ENCODE results near the gene CACNA2D2.

The CACNA2D2 gene

GRCh38 chr3:50342813-50343633 is 160.4 kb downstream of the CACNA2D2 start:
- DNase-seq = no peak

- DNase-seq = no peak
Observed at GRCh38 chr3:50341996-50342650, 161.3 kb downstream of the CACNA2D2 start.

GRCh38 chr3:50341537-50341936 is 161.9 kb downstream of the CACNA2D2 start:
- DNase-seq = no peak

DNA sequence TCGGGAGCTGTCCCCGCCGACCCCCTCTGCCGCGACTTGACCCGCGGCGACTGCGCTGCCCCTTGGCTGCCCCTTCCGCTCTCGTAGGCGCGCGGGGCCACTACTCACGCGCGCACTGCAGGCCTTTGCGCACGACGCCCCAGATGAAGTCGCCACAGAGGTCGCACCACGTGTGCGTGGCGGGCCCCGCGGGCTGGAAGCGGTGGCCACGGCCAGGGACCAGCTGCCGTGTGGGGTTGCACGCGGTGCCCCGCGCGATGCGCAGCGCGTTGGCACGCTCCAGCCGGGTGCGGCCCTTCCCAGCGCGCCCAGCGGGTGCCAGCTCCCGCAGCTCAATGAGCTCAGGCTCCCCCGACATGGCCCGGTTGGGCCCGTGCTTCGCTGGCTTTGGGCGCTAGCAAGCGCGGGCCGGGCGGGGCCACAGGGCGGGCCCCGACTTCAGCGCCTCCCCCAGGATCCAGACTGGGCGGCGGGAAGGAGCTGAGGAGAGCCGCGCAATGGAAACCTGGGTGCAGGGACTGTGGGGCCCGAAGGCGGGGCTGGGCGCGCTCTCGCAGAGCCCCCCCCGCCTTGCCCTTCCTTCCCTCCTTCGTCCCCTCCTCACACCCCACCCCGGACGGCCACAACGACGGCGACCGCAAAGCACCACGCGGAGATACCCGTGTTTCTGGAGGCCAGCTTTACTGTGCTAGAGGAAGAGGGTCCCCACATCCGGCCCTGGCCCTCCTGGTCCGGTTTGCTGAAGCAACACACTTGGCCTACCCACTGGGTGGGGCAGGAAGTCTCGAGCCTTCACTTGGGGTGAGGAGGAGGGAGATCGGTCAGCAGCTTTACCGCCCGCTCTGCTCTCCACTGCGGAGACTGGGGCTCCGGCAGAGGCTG is 162.7 kb downstream of the CACNA2D2 start, which contains the start of gene RASSF1:
Gene RASSF1 (minus strand): TSS at position 389 of the 882 bp plus-strand sequence. CDS start 31 bp downstream, at position 358.
- peak; percentile 63 for DNase-seq

GRCh38 chr3:50340147-50340447 is 163.3 kb downstream of the CACNA2D2 start:
- no peak for DNase-seq

DNA sequence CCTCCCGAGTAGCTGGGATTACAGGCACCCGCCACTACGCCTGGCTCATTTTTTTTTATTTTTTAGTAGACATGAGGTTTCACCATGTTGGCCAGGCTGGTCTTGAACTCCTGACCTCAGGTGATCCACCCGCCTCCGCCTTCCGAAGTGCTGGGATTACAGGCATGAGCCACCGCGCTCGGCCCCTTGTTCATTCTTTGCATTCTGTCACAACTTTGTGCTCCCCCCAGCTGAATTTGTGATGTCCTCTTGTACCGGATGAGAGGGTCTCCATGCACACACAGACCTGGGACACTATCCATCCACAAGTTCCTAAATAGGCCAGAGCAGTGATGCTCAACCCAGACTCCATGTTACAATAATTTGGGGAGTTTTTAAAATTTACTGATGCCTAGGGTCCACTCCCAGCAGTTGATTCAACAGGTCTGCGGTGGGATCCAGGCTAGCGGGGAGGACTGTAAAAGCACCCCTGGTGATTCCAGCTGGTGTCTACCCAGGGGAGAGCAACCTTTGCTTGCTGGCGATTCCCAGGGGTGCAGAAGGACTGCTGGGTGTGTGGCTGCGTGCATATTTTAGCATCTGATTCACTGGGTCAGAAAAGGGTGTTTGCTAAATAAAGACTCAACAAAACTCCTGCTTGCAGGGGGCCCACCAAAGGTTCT is 163.8 kb downstream of the CACNA2D2 start:
- DNase-seq = peak; percentile 61

DNA sequence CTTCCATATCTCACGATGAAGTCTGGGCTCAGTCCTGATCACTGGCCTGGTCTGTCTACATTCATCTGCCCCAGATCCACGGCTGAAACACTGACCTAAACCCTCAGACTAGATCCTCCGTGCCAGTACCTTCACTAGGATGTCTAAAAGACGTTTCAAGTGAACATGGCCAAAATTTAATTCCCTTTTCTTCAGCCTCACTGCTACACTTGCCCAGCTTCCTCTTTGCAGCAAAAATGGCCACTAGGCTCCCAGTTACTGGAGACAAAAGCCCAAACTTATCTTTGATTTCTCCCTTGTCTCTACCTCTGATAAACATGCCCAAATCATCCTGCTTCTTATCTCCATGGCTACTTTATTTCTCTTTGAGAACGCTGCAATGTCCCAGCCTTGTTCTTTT is 164.5 kb downstream of the CACNA2D2 start:
- no peak for DNase-seq

GRCh38 chr3:50337175-50337861 is 166.1 kb downstream of the CACNA2D2 start:
- peak; percentile 99 for DNase-seq

- DNase-seq = peak; percentile 23
Observed at GRCh38 chr3:50336452-50337174, 166.8 kb downstream of the CACNA2D2 start.

DNA sequence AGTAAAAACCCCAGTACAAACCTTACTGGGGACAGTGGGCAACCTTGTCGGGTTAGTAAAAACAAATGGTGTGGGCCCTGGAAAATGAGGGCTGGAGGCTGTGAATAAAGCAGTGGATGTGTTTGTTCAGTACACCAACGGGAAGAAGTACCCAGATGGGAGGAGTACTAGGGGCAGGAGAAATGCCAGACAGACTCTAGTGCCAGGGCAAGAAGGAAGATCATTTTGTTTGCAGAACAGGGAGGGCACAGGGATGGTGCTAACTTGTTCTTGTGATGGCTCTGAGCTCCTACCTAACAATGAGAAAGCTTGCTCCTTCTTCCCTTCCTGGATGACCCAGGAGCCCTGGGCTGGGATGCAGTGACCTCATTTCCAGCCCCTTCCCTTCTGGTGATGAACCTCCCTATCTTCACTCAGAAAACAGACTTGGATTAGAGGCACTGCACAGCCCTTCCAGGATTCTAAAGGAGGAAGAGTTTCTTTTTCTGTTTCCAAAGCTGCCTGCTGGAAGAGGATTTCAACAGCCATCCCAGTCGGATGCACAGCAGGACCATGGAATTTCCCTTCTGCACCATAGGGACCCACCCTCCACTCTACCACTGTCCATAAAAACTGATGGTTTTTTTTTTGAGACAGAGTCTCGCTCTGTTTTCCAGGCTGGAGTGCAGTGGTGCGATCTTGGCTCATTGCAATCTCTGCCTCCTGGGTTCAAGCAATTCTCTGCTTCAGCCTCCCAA is 168.9 kb downstream of the CACNA2D2 start:
- DNase-seq = no peak

DNA sequence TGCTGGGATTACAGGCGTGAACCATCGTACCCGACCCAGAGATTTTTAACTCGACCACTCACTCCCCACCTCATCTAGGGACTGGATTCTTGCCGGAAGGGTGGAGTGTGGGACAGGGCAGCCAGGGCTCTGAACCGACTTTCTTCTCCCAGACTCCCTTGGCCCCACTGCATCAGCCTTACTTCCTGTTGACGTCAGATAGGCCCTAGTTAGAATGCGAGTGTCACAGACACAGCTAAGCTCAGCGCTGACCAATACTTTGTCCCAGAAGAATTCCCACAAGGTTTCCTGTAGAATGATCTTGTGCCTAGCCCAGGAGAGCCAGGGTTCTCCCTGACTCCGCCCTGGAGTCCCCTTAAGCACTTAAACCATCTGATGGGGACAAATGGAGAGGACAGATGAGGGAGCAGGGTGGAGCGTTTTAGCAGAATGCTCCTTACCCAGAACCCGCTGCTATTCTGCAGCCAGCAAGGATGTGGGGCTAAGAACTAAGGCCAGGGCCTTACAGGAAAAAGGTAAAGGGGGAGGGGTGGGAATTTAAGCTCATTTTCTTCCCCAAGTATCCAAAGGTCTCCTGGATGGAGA is 169.6 kb downstream of the CACNA2D2 start:
- no peak for DNase-seq

- no peak for DNase-seq
Observed at GRCh38 chr3:50331364-50331907, 172.0 kb downstream of the CACNA2D2 start.

DNA sequence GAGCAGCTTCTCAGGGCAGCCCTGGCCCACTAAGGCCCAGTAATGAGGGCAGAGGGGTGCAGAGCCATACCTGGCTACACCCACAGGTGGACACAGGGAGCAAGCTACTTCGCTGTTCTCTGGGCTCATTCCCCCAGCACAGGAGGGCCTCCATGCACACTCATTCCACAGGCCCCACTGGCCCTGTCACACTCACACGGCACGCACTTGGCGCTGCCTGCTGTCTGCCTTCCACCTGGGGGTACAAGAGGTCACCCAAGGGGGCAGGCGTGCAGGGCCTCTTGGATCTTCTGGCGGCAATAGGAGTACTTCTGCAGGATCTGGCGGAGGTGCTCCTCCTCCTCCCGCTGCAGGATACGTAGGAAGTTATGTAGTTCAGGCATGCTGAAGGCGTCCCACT is 173.1 kb downstream of the CACNA2D2 start:
- DNase-seq = no peak

DNA sequence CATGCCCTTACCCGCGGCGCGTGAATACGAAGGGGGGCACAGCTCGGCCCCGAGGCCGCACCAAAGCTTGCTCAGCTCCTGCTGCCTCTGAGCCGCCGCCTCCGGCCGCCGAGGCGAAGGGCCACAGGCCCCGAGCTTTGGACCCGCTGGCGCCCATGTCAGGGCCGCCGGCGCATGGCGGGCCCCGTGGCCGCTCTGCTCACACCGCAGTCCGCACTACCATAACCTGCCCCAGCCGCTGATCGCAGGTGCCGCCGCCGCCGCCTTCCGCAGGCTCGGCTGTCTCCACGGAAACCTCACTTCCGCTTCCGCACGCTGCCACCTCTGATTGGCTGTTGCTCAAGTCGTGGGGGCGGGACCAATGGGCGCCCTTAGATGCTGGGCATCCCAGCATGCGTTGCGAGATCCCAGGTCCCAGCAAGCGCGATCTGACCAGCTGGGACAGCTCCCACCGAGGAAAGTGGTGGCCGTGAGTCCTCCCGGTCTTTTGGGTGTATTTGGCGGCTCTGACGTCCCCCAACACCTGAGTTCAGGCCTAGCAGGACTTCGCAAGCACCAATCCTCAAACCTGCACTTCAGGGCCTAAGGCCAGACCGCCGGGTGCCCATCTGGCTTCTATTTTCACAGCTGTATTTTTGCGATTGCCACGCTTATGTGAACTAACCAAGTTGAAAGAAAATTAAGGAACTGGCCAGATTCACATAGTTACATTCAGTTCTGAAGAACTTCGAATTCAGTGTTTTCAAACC is 175.3 kb downstream of the CACNA2D2 start, which contains the start of gene TUSC2:
Gene TUSC2 (minus strand): TSS at position 281 of the 749 bp plus-strand sequence. CDS start 124 bp downstream, at position 157.
- DNase-seq = peak; percentile 95

GRCh38 chr3:50327129-50327528 is 176.3 kb downstream of the CACNA2D2 start:
- DNase-seq = no peak

DNA sequence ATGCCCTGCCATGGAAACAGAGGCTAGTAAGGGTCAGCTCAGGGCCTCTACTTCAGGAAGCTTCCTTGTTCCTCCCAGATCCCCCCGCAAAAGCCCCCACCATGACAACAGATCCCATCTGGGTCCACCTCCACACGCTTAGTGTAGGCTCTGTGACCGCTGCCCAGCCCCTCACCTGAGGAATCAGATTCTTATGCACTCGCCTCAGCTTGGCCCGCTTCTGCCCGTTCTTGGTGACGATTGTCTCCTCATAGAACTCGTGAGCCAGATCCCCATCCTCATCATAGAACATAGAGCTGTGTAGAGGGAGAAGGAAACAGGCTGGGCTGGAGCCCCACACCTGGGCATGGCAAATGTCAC is 177.3 kb downstream of the CACNA2D2 start:
- DNase-seq = no peak

DNA sequence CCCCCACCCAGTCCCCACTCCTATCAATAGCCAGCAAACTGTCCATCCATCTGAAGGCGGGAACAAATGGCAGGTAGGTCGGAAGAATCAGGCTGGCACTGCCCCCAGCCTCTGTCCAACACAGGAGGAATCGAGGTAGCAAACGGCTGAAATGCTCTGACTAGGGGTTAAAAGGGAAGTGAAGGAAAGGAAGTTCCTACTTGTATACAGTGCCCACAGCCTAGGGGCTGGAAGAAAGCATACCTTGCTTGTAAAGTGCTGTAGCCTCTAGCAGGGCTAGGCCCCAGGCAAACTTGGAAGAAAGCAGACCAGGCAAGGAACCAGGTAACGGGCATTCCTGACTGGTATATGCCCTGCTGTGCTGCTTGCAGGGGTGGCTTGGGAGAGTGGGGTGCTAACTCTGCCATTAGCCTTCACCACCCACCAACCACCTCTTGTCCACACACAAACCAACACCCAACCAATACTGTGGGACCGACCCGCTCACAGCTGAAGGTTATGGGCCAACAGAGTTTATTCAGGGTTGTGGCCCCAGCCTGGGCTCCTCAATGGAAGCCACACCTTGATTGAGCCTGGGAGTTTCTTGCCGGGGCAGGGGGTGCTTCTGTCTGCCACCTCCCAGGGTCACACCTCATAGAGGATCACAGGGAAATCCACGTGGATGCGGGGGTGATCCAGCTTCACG is 177.8 kb downstream of the CACNA2D2 start:
- no peak for DNase-seq

- DNase-seq = no peak
Observed at GRCh38 chr3:50325113-50325480, 178.3 kb downstream of the CACNA2D2 start.

Data from fibroblast of skin of scalp (primary cell).